Activated T-cell treated with anti-CD3 and anti-CD28 coated beads for 1 hour (primary cell): ENCODE data around the gene TMEM212.

Experiments used
- DNase-seq: peaks from one replicate; pipeline ENCODE4 v3.0.0-alpha.2; 2020; ENCODE audit warnings: low read depth

TMEM212 gene

DNA sequence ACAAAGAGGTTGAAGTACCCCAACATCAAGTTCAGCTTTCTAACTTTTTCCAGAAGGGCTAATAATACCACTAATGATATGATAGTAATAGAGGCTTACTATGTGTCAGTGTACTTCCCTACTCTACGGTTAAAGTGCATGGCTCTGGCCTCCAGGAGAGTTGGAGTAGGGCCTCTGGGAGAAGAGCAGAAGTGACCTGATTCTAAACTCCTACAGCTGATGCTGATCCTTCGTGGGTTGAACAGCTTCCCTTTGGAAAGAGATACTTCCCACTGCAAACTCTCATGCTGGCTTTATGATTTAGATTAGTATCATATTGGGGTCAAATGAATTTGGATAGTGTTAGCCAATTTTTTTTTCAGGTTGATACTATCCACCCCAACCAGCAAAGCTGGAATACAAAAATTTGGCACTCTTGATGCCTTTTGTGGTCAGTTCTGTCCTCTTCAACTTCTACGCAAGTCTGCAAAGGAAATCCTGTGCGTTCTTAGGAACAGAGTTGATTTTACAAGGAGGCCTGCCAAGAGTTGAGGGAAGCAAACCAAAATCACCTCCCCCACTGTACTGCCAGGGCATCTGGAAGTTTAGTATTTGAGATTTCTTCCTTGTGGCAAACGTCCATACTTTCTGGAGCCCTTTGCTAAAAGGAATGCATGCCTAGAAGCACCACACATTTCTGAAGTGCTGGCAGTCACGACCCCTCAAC, 17.8 kb downstream of the TMEM212 start:
- DNase-seq, result no peak

DNA sequence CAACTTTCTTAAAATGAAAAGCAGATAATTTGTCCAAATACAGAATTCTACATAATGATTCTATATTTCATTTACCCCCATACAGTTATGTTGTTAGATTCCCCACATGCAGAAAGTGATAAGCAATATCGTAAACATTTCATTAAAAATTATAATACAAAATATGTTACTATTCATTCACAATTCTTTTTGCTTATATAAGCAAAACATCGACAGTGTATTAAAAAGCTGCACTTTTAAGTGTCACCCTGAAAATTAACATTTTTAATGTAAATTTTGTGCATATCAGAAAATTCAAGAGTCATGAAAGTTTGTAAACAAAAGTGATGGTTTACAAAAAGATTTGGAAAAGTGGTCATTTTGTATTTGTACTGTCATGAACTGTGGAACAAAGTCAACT, 19.2 kb downstream of the TMEM212 start:
- DNase-seq, result no peak

DNA sequence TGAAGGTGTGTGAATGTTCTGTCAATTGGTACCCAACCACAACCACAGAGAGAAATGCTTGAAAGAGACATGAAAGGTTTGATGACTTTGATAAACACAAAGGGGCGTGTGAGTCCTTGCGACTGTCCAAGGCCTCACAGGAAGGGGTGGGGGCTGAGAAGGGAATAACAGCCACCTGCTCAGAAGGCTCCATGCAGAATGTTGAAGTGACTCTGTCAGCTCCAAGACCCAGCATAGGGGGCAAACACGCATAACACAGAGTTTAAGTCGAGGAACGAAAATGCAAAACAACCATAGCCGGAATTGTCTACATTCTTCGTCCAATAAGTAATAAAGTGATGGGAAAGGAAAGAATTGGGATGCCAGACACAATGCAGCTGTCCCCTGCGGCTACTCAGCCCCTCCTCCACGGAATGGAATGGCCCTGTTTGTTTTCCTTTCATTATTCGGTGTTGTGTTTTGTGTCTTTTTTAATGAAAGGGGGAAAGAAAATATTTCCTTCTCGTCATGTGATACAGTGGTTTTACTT, 19.9 kb downstream of the TMEM212 start:
- DNase-seq, result no peak

DNA sequence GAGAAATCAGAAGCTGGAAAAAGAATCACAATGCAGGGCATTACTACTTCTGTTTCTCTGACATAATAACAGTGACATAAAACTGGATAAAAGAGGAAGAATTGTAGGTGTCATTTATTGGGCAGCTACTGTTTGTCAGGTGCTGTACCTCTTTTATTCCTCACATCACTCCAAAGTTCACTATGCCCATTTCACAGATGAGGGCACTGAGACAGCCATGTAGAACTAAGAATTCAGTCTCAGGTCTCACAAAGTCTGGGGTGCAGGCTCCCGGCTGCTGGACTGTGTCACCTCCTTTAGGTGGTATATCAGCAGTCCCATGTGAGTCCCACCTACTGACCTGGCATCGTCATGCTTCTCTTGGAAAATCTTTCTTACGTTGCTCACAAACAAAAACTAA, 20.8 kb downstream of the TMEM212 start:
- DNase-seq, result no peak

DNA sequence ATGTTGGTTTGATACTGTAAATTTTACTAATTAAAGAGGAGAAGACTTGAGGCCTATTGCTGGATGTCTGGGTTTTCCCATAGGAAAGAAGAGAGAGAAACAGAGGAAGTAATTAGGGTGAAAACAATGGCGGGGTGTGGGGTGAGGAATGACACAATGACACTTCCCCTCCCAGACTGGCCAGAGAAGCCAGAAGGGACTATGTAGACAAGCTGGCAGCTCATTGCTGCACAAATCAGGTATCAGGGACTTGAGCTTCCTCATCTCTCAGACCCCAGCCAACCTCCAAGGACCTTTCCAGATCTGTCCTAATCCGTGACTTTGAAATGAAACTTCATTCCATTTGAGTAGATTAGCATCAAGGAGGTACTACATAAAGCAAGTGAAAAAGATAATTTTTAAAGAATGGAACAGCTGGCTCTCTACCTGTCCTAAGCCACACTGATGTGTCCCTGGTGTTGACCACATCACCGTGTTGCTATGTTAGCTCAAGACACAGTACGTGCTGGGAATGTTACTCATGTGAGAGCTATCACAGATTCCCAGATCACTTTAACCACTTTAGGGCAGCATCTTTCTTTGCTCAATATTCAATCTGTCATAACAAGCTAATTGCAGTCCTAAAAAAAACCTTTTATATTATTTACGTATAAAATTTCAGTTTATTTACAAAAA, 22.2 kb downstream of the TMEM212 start:
- no peak for DNase-seq

DNA sequence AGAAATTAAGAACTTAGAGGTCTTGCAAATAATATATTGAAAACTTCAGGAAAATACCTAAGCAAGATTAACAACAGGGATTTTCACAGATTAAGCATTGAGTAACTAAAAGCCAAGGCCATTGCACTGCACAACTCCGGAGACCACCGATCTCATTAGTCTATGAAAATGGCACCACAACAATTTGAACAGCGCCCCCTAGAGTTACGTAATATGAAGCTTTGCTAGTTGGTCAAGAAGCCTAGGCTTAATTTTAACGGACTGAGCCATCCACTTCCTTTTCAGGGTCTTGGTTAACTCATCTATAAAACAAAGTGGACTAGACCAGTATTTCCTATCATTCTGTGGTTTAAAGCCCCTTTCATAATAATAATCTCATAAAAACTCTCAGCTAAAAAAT, 24.8 kb downstream of the TMEM212 start:
- DNase-seq, result no peak

DNA sequence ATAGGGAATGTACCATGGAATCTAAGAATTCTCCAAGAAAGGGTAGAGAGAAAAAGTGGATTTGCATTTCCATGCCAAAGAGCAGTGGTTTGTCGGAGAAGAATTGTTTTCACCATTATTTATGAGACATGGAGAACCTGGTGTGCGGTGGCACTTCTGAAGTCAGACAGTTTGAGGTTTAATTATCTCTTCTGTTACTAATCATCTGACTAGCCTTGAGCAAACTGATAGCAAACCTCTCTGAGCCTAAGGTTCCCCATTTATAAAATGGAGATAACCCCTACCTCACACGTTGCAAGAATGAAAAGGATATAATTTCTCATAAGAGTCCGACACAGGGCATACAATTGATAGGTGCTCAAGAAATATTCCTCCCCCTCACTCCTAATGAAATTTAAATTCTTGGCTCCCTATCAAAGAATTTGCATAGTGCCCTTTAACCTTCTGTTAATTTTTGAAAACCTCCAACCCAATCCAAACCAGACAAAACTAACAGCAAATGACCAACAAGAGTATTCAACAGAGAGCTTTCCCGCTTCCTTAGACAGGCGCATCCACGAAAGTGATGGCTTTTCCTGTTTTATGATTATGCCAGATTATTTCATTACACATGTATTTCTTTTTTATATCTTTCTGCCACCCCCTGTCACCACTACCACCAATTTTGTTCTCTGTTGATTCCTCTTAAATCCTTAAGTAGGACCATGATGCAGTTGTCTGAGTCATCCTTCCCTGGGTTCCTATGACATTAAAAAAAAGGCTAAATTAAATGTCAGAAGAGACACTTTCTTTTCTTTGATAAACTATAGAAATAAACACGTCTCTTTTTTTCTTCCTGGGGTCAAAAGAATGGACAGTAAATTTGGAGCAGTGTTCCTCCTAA, 28.5 kb downstream of the TMEM212 start:
- DNase-seq, result no peak

DNA sequence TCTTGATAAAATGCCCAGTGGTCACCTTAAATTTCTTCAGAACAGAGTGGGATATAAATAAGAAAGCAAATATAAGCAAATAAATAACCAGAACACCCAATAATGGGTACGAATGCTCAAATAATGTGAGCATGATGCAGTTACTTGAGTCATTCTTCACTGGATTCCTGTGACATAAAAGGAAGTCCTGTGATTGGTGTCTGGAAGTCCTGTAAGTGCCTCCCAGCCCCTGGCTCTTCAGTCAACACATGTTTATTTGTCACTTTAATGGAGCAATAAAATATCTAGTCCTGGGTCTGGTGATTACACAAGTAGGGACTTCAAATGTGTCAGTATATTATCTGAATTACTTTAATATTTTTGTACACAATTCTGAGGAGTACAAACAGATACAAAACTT, 30.4 kb downstream of the TMEM212 start:
- DNase-seq, result no peak

DNA sequence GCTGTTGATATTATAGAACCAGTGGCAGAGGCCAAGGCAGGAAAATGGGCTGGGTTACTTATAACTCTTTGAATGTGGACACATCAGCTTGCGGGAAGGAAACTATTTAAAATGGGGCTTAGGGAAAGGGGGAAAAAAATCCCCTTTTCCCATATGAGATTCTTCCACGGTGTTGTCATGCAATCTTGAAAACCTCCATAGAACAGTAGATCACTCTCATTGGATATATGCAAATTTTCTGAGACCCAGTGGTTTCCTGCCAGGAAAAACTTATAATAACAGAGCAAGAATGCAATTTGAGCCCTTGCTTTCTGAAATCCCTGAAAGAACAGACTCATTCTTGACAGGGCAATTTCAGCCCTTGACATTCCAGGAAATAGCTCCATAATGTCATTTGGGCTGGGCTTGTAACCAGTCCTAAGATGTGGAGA, 31.1 kb downstream of the TMEM212 start:
- DNase-seq, result no peak

DNA sequence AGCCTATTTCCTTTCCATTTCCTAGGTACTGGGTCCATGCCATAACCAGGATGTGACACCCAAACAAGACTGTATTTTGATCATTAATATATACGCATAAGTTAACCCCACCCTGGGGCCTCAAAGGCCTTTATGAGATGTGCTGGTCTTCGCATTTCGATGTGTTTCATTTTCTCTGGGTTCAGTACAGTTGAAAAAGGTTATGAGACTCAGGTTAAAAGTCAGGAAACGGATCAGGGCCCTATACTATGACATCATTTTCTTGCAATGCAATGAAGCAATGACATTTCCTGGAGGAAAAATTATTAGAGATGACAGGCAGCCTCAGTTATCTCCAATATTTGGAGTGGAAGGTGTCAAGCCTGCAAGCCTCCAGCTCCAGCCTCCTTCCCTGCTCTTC, 31.7 kb downstream of the TMEM212 start:
- no peak for DNase-seq

DNA sequence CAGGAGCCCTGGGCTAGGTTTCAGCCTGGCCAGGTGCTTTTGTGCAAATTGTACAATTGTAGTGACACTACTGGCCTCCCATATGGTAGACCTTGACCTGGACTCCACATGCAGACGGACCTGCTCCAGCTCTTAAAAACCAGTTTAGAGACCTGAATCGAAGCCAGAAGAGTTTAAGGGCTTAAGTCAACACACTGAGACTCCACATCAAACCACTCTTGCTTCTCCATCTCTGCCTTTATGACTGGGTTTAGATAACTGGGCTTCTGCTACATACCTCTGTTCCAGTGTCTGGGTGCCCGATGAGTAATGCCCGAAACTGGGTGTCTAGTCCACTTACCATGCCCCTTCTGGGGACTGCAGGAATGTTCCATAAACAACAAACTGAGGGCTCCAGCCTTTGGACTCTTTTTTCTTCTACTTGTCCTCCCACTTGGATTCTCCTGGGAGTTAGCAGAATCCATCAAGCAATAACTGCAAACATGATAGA, 32.8 kb downstream of the TMEM212 start:
- no peak for DNase-seq

DNA sequence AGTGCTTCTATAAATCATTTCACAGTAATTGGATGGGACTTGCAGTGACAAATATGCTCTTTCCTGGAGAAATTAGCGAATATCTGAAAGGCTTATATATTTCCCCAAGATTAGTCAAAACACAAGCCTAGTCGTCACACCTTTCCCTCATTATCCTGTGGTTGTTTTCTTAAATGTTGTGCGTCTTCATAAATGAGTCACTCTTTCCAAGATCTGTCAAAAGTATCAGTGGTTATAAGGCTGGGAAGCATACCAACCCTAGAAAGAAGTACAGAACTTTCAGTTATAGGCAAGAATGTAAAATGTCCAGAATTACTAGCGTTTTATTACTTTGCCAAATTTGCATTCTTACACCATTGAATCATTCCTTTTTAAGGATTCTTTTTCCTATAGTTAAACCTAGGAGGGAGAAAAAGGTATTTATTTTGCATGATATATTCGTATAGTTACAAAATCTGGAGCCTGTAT, 33.6 kb downstream of the TMEM212 start:
- no peak for DNase-seq

DNA sequence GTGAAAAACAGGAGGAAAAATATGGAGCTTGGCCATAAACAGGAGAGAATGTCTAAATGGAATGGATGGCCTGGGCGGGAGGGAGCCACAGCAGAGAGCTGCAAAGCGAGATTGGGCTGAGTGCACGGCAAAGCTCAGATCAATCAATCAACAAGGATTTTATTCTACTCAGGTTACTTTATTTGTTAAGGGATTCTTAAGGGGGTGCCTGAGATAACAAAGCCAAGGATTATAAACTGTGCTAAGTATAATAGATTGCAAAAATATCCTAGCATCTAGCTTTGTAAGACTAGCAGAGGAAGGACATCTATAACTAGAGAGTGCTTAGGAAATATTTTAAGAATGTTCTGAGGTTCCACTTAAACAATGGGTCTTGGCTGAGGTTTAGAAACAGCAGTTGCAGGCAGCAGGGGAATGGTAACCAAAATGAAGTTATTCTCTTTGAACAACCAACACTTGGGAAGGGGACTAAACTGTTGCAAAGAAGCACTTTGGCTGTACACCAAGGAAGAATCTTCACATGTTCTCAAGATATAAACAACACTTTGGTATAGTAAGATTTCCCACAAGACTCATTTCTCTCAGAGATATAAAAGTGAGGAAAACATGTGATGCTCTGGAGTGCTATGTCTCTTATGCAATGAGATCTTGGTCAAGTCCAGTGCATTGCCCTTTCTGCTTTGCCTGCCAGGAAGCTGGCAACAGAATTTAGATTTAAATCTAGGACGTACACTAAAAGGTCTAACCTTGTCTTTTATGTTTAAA, 35.5 kb downstream of the TMEM212 start:
- DNase-seq, result no peak

DNA sequence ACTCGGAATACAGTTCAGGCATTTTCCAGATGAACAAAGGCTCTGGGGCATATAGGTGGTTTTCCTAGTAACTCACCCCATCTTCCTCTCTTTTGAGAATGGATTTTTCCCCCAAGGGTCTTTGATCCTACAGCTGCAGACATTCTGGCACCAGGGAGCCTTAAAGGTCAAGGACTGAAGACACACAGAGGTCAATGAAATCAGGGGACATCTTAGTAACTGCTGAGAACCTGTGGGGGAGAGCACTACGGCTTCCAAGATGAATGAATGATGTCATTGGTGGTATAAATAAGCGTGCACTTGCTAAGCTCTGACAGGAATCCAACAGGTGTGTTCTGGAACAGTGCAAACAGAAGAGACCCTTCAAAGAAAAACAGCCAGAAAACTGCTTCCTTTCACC, 36.3 kb downstream of the TMEM212 start:
- DNase-seq, result no peak

DNA sequence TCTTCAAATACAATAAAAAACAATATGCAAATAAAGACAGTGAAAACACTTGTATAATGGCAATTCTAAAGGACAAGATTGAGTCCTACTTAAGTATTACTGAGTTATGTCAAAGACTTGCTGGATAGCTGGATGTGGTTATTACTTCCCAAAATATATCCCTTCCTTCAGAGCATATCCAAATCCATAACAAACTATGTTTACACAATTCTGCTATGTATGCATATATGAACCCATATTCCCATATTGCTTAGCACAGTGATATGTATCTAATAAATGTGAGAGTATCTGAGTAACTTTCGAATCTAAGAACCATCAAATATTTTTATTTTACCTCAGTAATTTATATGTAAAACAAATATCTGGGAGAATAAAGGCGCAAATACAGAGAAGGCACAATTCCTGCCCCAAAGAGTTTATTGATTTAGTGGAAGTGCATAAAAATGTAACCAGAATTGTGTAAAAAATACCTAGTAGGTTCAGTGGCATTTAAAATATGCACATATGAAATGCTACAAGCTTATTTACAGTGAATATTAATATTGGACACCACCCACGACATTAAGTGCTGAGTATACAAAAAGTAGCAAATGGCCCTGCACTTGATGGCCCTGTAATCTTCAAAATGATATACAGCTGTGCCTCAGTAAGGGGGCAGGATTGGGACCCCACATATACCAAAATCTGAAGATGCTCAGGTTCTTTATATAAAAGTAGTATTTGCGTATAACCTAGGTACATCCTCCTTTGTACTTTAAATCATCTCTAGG, 37.1 kb downstream of the TMEM212 start:
- no peak for DNase-seq

DNA sequence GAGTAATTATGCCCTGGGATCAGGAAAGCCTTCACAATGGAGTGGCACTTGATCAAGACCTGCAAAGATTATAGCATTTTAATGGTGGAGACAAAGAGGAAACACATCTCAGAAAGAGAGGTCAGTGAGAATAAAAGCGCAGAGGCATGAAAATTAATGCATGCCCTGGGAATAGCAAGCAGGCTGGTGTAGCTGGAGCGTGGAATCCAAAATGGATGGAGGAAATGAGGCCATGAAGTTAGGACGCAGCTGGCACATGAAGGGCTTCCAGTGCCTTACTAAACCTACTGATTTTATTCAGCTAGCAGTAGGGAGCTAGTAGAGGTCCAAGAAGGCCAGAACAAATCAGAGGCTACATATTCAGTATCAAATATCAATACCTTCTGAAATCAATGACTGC, 38.1 kb downstream of the TMEM212 start:
- no peak for DNase-seq

DNA sequence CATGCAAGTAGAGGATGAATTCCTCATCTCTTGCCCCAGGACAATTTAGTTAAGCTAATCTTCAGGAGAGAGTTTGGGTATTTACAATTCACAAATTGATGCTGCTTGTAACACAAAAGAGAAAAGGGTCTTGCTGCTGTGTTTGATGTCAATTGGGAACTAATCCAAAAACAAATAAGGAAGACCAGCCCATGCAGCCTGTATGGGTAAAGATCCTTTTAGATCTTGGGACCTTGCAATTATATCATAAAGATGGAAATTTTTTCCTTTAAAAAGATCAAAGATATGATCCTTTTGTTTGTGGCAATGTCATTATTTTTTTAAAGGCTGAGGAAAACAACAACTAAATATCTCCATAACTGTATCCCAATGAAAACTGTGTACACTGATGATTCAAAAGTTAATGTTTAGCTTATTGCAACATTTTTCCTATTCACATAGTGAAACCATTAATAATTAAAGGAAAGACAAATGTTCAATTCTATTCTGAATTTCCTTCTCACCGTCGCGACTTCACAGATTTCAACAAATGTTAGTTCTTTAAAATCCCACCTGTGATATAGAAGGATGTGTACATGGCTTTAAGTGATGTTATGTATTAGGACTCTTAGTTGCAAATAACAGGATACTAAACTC, 40.2 kb downstream of the TMEM212 start:
- no peak for DNase-seq

DNA sequence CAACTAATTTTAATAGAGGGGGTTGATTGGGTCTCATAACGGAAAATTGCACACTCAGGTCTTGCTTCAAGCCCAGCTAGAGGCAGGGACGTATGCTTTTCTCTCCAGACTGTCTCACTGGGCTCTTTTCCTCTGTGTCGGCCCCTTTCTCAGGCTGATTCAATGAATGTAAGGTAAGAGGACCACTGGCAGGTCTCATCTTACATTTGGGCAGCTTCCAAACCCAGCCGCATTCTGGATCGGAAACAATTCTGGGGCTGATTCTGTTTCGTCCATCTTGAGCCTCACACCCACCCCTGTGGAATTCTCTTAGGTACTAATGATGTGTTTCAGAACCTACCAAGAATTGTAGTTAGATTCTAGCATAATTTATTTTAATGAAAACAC, 40.7 kb downstream of the TMEM212 start:
- no peak for DNase-seq

DNA sequence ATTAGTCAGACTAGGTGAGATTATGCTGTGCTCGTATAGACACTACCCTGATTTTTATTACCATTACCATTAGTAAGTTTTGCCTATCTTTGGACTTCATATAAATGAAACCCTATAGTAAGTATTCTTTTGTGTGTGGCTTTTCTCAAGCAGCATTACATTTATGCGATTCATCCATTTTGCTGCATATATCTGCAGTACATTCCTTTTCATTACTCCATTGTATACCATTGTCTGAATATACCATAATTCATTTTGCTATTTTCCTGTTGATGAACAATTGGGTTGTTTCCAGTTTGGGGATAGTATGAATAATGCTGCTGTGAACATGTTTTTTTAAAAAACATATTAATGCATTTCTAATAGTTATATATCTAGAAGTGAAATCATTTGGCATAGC, 45.3 kb downstream of the TMEM212 start:
- DNase-seq, result no peak

DNA sequence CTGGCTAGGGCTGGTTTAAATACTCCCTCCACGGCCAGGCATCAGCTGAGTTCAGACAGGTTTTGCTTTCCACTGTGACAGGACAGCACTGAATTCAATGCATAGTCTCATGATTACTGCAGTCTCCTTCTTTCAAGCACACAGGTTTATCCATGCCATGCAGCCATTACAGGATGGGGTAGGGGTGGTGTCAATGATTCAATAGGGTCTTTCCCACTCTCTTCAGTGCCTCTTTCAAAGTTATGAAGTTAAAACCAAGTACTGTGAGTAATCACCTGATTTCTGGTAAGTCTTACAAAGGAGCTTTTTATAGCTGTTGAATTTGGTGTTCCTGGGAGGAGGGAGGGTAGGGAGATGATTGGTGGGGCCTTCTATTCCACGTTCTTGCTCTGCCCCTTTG, 47.2 kb downstream of the TMEM212 start:
- no peak for DNase-seq
